Measurements from ENCODE around the gene FOXB2. TPM values are rescaled to one million over a fixed set of nuclear protein-coding genes. Genes with fewer than 3 reads are reported as not detected.
"Not testable (repeated sequence)": the region's sequence is repeated elsewhere in the genome, so short reads cannot be mapped to it uniquely, and the experiment has no call there.

Gene FOXB2
- total RNA-seq (2014; rRNA removed; shearing (Covaris generic)), result not detected in 2 replicates

- H3K4me3 ChIP-seq, result no peak within 1 kb of the TSS
- no peaks in the 10 kb centered on the region; the same call in 1 of the 2 replicates for H3K9me3 ChIP-seq (replicated peaks)
- no peaks in the 10 kb centered on the region for H3K4me1 ChIP-seq (replicated peaks)
- DNase-seq (ENCODE audit: low read depth in 1 of 2, low spot score in 2 of 2), result no peak
- H3K36me3 ChIP-seq, result no peaks in the 10 kb centered on the region
- no peak within 1 kb of the TSS for H3K27ac ChIP-seq
- H3K27me3 ChIP-seq (replicated peaks), result peaks cover 34% of the 10 kb centered on the region
Measured at GRCh38 chr9:77019236-77019925, at the start of gene FOXB2. Gene FOXB2, plus strand, starts transcription at chr9:77019655. Its CDS starts 0 bp downstream, at chr9:77019655.

- DNase-seq (ENCODE audit: low read depth in 1 of 2, low spot score in 2 of 2), result no peak
- H3K27ac ChIP-seq, result no peak overlapping the region
- no peak overlapping the region for H3K4me3 ChIP-seq
- H3K4me1 ChIP-seq (replicated peaks), result no peaks in the 10 kb centered on the region
- H3K27me3 ChIP-seq (replicated peaks), result no peaks in the 10 kb centered on the region
- H3K36me3 ChIP-seq, result no peaks in the 10 kb centered on the region
- H3K9me3 ChIP-seq (replicated peaks), result no peaks in the 10 kb centered on the region; the same call in 1 of the 2 replicates
Measured at GRCh38 chr9:76969716-76970115, 49.7 kb upstream of the FOXB2 start.

- not testable (repeated sequence) for H3K27me3 ChIP-seq (replicated peaks); H3K4me1 ChIP-seq (replicated peaks); H3K27ac ChIP-seq; H3K4me3 ChIP-seq; H3K36me3 ChIP-seq; H3K9me3 ChIP-seq (replicated peaks); DNase-seq (ENCODE audit: low read depth in 1 of 2, low spot score in 2 of 2)
Measured at GRCh38 chr9:76978831-76979230, 40.6 kb upstream of the FOXB2 start.

GRCh38 chr9:76980566-76980965, 38.9 kb upstream of the FOXB2 start:
- Histone ChIP-seq H3K4me1 (replicated peaks) (no peaks in the 10 kb centered on the region), H3K27ac (no peak overlapping the region), H3K27me3 (replicated peaks) (no peaks in the 10 kb centered on the region; the same call in 1 of the 2 replicates), H3K4me3 (no peak overlapping the region), H3K9me3 (replicated peaks) (no peaks in the 10 kb centered on the region), H3K36me3 (no peaks in the 10 kb centered on the region)
- DNase-seq (ENCODE audit: low read depth in 1 of 2, low spot score in 2 of 2), result no peak

GRCh38 chr9:76984486-76984885, 35.0 kb upstream of the FOXB2 start:
- DNase-seq (ENCODE audit: low read depth in 1 of 2, low spot score in 2 of 2), result no peak
- H3K9me3 ChIP-seq (replicated peaks), result no peaks in the 10 kb centered on the region
- no peak overlapping the region for H3K27ac ChIP-seq
- no peaks in the 10 kb centered on the region for H3K27me3 ChIP-seq (replicated peaks)
- H3K36me3 ChIP-seq, result no peaks in the 10 kb centered on the region
- H3K4me1 ChIP-seq (replicated peaks), result no peaks in the 10 kb centered on the region
- H3K4me3 ChIP-seq, result no peak overlapping the region

- Histone ChIP-seq H3K4me1 (replicated peaks) (no peaks in the 10 kb centered on the region), H3K36me3 (no peaks in the 10 kb centered on the region), H3K4me3 (no peak overlapping the region), H3K27ac (no peak overlapping the region), H3K27me3 (replicated peaks) (no peaks in the 10 kb centered on the region; the same call in 1 of the 2 replicates), H3K9me3 (replicated peaks) (no peaks in the 10 kb centered on the region)
- no peak for DNase-seq (ENCODE audit: low read depth in 1 of 2, low spot score in 2 of 2)
Measured at GRCh38 chr9:76985581-76985980, 33.9 kb upstream of the FOXB2 start.

GRCh38 chr9:76987594-76988200, 31.8 kb upstream of the FOXB2 start:
- Histone ChIP-seq H3K27me3 (replicated peaks) (no peaks in the 10 kb centered on the region; the same call in 1 of the 2 replicates), H3K9me3 (replicated peaks) (no peaks in the 10 kb centered on the region), H3K4me3 (no peak overlapping the region), H3K4me1 (replicated peaks) (no peaks in the 10 kb centered on the region), H3K36me3 (no peaks in the 10 kb centered on the region), H3K27ac (no peak overlapping the region)
- peak in 1 of 2 experiments; percentile 11 for DNase-seq (ENCODE audit: low read depth in 1 of 2, low spot score in 2 of 2)

- H3K4me1 ChIP-seq (replicated peaks), result no peaks in the 10 kb centered on the region
- no peaks in the 10 kb centered on the region; the same call in 1 of the 2 replicates for H3K27me3 ChIP-seq (replicated peaks)
- H3K9me3 ChIP-seq (replicated peaks), result no peaks in the 10 kb centered on the region
- DNase-seq (ENCODE audit: low read depth in 1 of 2, low spot score in 2 of 2), result no peak
- no peak overlapping the region for H3K4me3 ChIP-seq
- no peaks in the 10 kb centered on the region for H3K36me3 ChIP-seq
- no peak overlapping the region for H3K27ac ChIP-seq
Measured at GRCh38 chr9:76988941-76989340, 30.5 kb upstream of the FOXB2 start.

GRCh38 chr9:76989501-76989900, 30.0 kb upstream of the FOXB2 start:
- Histone ChIP-seq H3K4me1 (replicated peaks) (no peaks in the 10 kb centered on the region), H3K4me3 (no peak overlapping the region), H3K36me3 (no peaks in the 10 kb centered on the region), H3K27ac (no peak overlapping the region), H3K9me3 (replicated peaks) (no peaks in the 10 kb centered on the region), H3K27me3 (replicated peaks) (no peaks in the 10 kb centered on the region; the same call in 1 of the 2 replicates)
- DNase-seq (ENCODE audit: low read depth in 1 of 2, low spot score in 2 of 2), result no peak

- peak in 1 of 2 experiments; percentile 4 for DNase-seq (ENCODE audit: low read depth in 1 of 2, low spot score in 2 of 2)
- Histone ChIP-seq H3K27me3 (replicated peaks) (no peaks in the 10 kb centered on the region), H3K4me3 (no peak overlapping the region), H3K4me1 (replicated peaks) (no peaks in the 10 kb centered on the region), H3K36me3 (no peaks in the 10 kb centered on the region), H3K9me3 (replicated peaks) (no peaks in the 10 kb centered on the region), H3K27ac (no peak overlapping the region)
Measured at GRCh38 chr9:76996700-76997099, 22.8 kb upstream of the FOXB2 start.

GRCh38 chr9:76999261-76999660, 20.2 kb upstream of the FOXB2 start:
- Histone ChIP-seq H3K27me3 (replicated peaks) (no peaks in the 10 kb centered on the region), H3K4me3 (no peak overlapping the region), H3K27ac (no peak overlapping the region), H3K9me3 (replicated peaks) (no peaks in the 10 kb centered on the region), H3K36me3 (no peaks in the 10 kb centered on the region), H3K4me1 (replicated peaks) (no peaks in the 10 kb centered on the region)
- no peak for DNase-seq (ENCODE audit: low read depth in 1 of 2, low spot score in 2 of 2)

- no peaks in the 10 kb centered on the region for H3K4me1 ChIP-seq (replicated peaks)
- H3K4me3 ChIP-seq, result no peak overlapping the region
- no peaks in the 10 kb centered on the region for H3K27me3 ChIP-seq (replicated peaks)
- DNase-seq (ENCODE audit: low read depth in 1 of 2, low spot score in 2 of 2), result no peak
- no peak overlapping the region for H3K27ac ChIP-seq
- H3K36me3 ChIP-seq, result no peaks in the 10 kb centered on the region
- no peaks in the 10 kb centered on the region for H3K9me3 ChIP-seq (replicated peaks)
Measured at GRCh38 chr9:77000330-77000729, 19.1 kb upstream of the FOXB2 start.

- Histone ChIP-seq H3K27ac (no peak overlapping the region), H3K27me3 (replicated peaks) (no peaks in the 10 kb centered on the region), H3K4me3 (no peak overlapping the region), H3K36me3 (no peaks in the 10 kb centered on the region), H3K9me3 (replicated peaks) (no peaks in the 10 kb centered on the region), H3K4me1 (replicated peaks) (no peaks in the 10 kb centered on the region)
- DNase-seq (ENCODE audit: low read depth in 1 of 2, low spot score in 2 of 2), result no peak
Measured at GRCh38 chr9:77003366-77003765, 16.1 kb upstream of the FOXB2 start.

- no peak for DNase-seq (ENCODE audit: low read depth in 1 of 2, low spot score in 2 of 2)
- Histone ChIP-seq H3K27me3 (replicated peaks) (no peaks in the 10 kb centered on the region), H3K36me3 (no peaks in the 10 kb centered on the region), H3K4me3 (no peak overlapping the region), H3K9me3 (replicated peaks) (no peaks in the 10 kb centered on the region), H3K4me1 (replicated peaks) (no peaks in the 10 kb centered on the region), H3K27ac (no peak overlapping the region)
Measured at GRCh38 chr9:77005216-77005615, 14.2 kb upstream of the FOXB2 start.
